ENCODE measurements around the gene GALNT10.

GALNT10 gene

DNA sequence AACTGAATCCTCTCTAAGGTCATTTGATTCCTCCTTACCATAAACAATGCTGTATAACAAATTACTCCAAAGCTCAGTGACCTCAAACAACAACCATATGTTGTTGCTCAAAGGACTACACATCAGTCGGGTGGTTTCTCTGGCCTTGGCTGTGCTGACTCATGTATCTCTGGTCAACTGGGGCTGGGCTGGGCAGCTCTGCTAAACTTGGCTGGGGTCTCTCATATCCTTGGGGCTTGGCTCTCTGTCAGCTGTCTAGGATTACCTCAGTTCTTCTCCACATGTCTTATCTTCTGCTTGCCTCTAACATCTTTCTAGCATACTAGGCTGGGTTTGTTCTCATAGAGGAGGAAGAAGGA is 86.4 kb downstream of the GALNT10 start:
- TF ChIP-seq, protein P1, sequence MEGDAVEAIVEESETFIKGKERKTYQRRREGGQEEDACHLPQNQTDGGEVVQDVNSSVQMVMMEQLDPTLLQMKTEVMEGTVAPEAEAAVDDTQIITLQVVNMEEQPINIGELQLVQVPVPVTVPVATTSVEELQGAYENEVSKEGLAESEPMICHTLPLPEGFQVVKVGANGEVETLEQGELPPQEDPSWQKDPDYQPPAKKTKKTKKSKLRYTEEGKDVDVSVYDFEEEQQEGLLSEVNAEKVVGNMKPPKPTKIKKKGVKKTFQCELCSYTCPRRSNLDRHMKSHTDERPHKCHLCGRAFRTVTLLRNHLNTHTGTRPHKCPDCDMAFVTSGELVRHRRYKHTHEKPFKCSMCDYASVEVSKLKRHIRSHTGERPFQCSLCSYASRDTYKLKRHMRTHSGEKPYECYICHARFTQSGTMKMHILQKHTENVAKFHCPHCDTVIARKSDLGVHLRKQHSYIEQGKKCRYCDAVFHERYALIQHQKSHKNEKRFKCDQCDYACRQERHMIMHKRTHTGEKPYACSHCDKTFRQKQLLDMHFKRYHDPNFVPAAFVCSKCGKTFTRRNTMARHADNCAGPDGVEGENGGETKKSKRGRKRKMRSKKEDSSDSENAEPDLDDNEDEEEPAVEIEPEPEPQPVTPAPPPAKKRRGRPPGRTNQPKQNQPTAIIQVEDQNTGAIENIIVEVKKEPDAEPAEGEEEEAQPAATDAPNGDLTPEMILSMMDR (IDR thresholded peaks at IDR 0.05; ENCODE audit: insufficient read depth, low read depth, low read length, missing control alignments): no peak
- no peak for DNase-seq (ENCODE audit: low read depth)
- H3K4me3 ChIP-seq (ENCODE audit: low read length): no peak overlapping the region

DNA sequence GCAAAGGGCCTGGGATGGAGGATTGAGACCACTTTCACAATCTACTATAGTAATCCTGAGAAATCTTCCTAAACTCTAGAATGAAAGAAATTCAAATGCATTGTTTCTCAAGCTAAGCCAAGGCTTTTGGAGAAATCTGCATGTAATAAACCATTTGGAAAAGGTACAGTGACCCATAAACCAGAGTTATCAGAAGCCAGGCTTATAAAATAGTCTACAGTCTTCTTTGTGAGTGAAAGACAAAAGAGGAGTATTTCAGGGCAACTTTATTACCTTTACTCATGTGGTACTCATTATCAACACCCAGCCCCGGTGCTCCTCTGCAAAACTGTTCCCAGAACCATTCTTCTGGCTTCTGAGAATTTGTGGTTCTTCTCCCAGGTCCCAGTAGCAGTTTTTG is 87.0 kb downstream of the GALNT10 start:
- DNase-seq (ENCODE audit: low read depth): no peak
- TF ChIP-seq, protein P1 (IDR thresholded peaks at IDR 0.05; ENCODE audit: insufficient read depth, low read depth, low read length, missing control alignments): no peak
- no peak overlapping the region for H3K4me3 ChIP-seq (ENCODE audit: low read length)

DNA sequence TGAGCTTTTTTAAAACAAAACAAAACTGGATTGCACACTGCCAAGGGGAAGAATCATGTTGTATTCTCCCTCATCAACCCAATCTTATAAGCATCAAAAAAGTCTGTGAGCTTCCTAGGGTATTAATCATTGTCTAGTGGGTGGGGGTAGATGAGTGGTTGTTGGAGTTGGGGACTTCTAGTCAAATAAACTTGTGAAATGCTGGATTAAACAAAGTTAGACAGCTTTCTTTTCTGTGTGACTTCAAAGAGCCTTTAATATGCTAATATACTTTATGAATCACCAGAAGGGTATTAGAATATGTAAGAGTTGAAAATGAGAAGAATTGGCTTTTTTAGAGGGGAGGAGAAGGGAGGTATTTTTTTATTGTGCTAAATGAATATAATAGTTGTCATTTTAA is 87.7 kb downstream of the GALNT10 start:
- H3K4me3 ChIP-seq (ENCODE audit: low read length): no peak overlapping the region
- no peak for DNase-seq (ENCODE audit: low read depth)
- TF ChIP-seq, protein P1 (IDR thresholded peaks at IDR 0.05; ENCODE audit: insufficient read depth, low read depth, low read length, missing control alignments): no peak

DNA sequence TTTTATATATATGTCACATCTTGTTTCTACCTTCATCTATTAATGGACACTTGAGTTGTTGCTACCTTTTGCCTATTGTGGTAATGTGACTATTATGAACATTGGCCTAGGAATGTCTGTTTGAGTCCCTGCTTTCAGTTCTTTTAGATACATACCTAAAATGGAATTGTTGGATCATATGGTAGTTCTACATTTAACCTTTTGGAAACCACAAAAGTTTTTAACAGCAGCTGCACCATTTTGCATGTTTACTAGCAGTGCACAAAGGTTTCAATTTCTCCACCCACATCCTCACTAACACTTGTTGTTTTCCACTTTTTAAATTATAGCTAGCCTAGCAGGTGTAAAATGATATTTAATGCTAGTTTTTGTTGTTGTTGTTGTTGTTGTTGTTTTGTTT is 88.4 kb downstream of the GALNT10 start:
- no peak overlapping the region for H3K4me3 ChIP-seq (ENCODE audit: low read length)
- TF ChIP-seq, protein P1 (IDR thresholded peaks at IDR 0.05; ENCODE audit: insufficient read depth, low read depth, low read length, missing control alignments): no peak
- DNase-seq (ENCODE audit: low read depth): no peak

DNA sequence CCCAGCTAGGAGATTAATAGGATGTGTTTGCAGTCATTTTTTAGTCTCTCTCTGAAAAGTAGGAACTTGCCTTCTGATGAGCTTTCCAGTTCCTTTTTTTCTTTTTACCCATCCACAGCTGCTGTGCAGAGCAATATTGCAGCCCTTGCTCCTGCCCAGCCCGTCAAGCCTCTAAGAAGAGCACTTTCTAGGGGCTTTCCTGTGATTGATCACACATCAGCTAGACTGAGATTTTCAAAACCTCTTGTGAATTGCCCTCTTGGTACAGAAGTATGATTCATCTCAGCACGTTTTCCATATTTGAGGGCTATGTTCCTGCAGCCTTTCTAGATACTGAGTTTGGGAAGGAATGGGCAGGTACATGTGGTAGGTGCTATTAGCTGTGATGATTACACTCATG is 93.9 kb downstream of the GALNT10 start:
- no peak overlapping the region for H3K4me3 ChIP-seq (ENCODE audit: low read length)
- DNase-seq (ENCODE audit: low read depth): no peak
- TF ChIP-seq, protein P1 (IDR thresholded peaks at IDR 0.05; ENCODE audit: insufficient read depth, low read depth, low read length, missing control alignments): no peak

DNA sequence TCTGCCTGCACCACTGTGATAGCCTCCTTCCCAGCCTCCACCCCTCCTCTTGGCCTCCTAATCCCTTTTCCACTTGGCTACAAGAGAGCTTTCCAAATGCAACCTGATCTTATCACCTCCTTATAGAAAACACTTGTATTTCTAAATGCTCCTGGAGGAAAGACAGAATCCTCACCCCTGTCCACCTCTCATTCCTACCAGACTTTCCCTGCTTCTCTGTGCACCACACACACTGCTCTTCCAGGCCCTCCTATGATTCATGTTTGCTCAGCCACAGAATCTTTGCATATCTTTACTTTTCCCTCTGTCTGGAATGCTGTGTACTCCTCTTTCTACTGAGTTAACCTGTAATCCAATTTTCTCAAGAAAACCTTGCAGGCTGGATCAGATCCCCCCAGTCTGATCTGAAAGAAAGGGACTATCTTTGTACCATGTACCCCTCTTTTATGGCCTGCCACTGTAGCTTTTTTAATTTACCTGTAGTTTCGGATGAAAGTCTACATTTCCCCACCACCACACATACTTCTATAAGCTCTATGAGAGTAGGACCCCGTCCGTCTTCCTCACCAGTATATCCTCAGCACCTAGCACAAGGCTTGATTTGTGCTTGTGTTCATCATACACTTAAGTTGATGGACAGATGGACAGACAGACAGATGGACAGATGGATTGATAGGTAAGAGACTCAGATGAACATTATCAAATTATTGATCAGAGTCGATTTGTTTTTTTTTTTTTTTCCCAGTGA is 95.3 kb downstream of the GALNT10 start:
- peak; percentile 52 for DNase-seq (ENCODE audit: low read depth)
- TF ChIP-seq, protein P1 (IDR thresholded peaks at IDR 0.05; ENCODE audit: insufficient read depth, low read depth, low read length, missing control alignments): no peak
- H3K4me3 ChIP-seq (ENCODE audit: low read length): no peak overlapping the region

DNA sequence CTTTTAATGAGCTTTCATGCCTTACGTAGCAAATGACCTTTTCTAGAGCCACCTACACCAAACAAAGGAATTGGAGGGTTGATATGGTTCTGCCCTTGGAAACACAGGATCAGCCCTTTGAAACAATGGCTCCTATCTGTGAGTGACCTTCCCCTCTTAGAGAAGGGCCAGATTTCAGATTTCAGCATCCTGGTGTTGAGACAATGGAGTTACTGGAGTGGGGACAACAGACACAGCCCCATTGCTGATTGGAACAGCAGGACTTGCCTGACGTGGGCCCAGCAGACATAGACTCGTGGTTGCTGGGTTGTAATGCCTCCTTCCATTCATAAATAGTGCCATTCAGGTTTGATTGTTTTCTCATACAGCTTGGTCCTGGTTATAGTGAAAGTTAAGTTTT is 96.0 kb downstream of the GALNT10 start:
- no peak overlapping the region for H3K4me3 ChIP-seq (ENCODE audit: low read length)
- TF ChIP-seq, protein P1 (IDR thresholded peaks at IDR 0.05; ENCODE audit: insufficient read depth, low read depth, low read length, missing control alignments): no peak
- DNase-seq (ENCODE audit: low read depth): no peak
